GM23248 (cell line): ENCODE results near the gene MBP.

Source experiments
- EZH2 ChIP-seq: fragments of 200-600 bp; sonication (generic); IDR thresholded peaks from 2 replicates; pipeline ENCODE4 v1.6.1; 2018; ENCODE audit warnings: antibody characterized with exemption, mild to moderate bottlenecking; ENCODE audit not compliant: insufficient read depth, poor library complexity, severe bottlenecking
- EZH2phosphoT487 ChIP-seq: fragments of 200-600 bp; sonication (generic); IDR thresholded peaks from 2 replicates; pipeline ENCODE4 v1.6.1; 2018; ENCODE audit warnings: antibody characterized with exemption, moderate library complexity, mild to moderate bottlenecking, low read depth; ENCODE audit not compliant: insufficient read depth

- TF ChIP-seq EZH2 (no peak), EZH2phosphoT487 (no peak)
These were observed 100.3 kb downstream of the MBP start for GRCh38 chr18:77032181-77032701.
